Pancreas (tissue), 10 donors: ENCODE measurements around the gene PITPNM1. TPM values are rescaled to one million over a fixed set of nuclear protein-coding genes. Genes with fewer than 3 reads are reported as not detected.

Experiments
- ATAC-seq, 4 donors: fragments of 200-7000 bp; cut with Tn5 transposase; one replicate each; pipeline versions ENCODE4 v1.8.0 to v1.9.1; 2020; ENCODE audit warnings: mild to moderate bottlenecking in 4 of 4, moderate library complexity in 4 of 4
- DNase-seq, 6 donors: peaks; one replicate each; pipeline ENCODE4 v3.0.0-alpha.2; 2020
- FAIRE-seq: peaks from 2 replicates; lab custom pipeline; 2012; peaks lifted over from hg19 to GRCh38; lab: Jason Lieb, UNC
- H3K27ac ChIP-seq, 4 donors: fragments of 200-600 bp; sonication (generic); 1 replicate in 3 of 4; 2 replicates in 1 of 4; pipeline versions ENCODE4 v1.5.0 to v1.8.0; 2020
- H3K27me3 ChIP-seq, 4 donors: fragments of 200-600 bp; one replicate each; pipeline ENCODE4 v1.8.0; 2021
- H3K36me3 ChIP-seq, 3 donors: fragments of 200-600 bp; sonication (generic) in 1 of 3; one replicate each; pipeline versions ENCODE4 v1.5.0 to v1.8.0; 2020 to 2021
- H3K4me1 ChIP-seq, 3 donors: fragments of 200-600 bp; one replicate each; pipeline ENCODE4 v1.8.0; 2021
- H3K4me3 ChIP-seq, 4 donors: fragments of 200-600 bp; sonication (generic) in 2 of 4; one replicate each; pipeline versions ENCODE4 v1.5.0 to v1.8.0; 2020 to 2021
- H3K9me3 ChIP-seq, 4 donors: fragments of 200-600 bp; one replicate each; pipeline ENCODE4 v1.8.0; 2021
- WGBS, 2 donors: extraction: QIAGEN DNeasy Blood & Tissue Kit; methylation state at CpG; one replicate each; pipeline ENCODE4 v1.1.7; 2013; 5-methylcytosine and 5-hydroxymethylcytosine counted together
- intact Hi-C, 3 donors: fragments of 100-400 bp; cut with DNase I; formaldehyde crosslinking; loops; one replicate each; pipeline versions ENCODE4 v1.11.1 to v1.14.2; 2022
- polyA plus RNA-seq, 2 donors: library from polyadenylated mRNA; stranded (reverse); fragments of 200-250 nt; gene quantifications; one replicate each; pipeline ENCODE4 v1.2.3, GENCODE V29; 2013
- total RNA-seq, 6 donors: library from RNA; stranded (reverse); fragmentation: NEBNext Ultra II Directional in 4 of 6; extraction: Animal tissue kit (Norgen Biotek cat#: 25700) in 4 of 6; gene quantifications; one replicate each; pipeline versions ENCODE4 v1.2.1 to v1.2.4, GENCODE V29; 2021 to 2023
- TF ChIP-seq, protein P1 (sequence below), 4 donors: fragments of 200-600 bp; sonication (generic) in 3 of 4; IDR thresholded peaks; one replicate each; pipeline versions ENCODE4 v1.5.0 to v1.8.0; 2021; ENCODE audit warnings: antibody characterized with exemption in 4 of 4
- donor health status: healthy with polysubstance abuse.
- donor health status: DM: no; HTN: no; CAD: no; lungs with moderate emphysema.
- donor health status: DM: no; HTN: no; CAD: no.
- donor health status: control.
- donor health status: control.
- donor health status: Bipolar disorder and iron deficiency.
- donor health status: DM: yes; HTN: yes; CAD: no.
- donor health status: DM: no; HTN: no; CAD: no.
- donor health status: DM: no; HTN: no; CAD: no.
- donor health status: DM: yes; HTN: yes; CAD: no.

The PITPNM1 gene
- total and polyA plus RNA-seq, 8 donors, result 10.2 to 35.7 (median 24.3) TPM

- ATAC-seq, result no peak
- Histone ChIP-seq H3K27me3 (no peaks in the 10 kb centered on the region), H3K36me3 (peaks cover 0 to 12% (median 0%) of the 10 kb centered on the region in 3 donors), H3K4me3 (no peak overlapping the region), H3K9me3 (no peaks in the 10 kb centered on the region), H3K27ac (no peak overlapping the region), H3K4me1 (no peaks in the 10 kb centered on the region)
- TF ChIP-seq, protein P1, sequence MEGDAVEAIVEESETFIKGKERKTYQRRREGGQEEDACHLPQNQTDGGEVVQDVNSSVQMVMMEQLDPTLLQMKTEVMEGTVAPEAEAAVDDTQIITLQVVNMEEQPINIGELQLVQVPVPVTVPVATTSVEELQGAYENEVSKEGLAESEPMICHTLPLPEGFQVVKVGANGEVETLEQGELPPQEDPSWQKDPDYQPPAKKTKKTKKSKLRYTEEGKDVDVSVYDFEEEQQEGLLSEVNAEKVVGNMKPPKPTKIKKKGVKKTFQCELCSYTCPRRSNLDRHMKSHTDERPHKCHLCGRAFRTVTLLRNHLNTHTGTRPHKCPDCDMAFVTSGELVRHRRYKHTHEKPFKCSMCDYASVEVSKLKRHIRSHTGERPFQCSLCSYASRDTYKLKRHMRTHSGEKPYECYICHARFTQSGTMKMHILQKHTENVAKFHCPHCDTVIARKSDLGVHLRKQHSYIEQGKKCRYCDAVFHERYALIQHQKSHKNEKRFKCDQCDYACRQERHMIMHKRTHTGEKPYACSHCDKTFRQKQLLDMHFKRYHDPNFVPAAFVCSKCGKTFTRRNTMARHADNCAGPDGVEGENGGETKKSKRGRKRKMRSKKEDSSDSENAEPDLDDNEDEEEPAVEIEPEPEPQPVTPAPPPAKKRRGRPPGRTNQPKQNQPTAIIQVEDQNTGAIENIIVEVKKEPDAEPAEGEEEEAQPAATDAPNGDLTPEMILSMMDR (IDR thresholded peaks at IDR 0.05), result no peak
- peak in 2 of 6 donors; percentile 41 to 71 for DNase-seq
- intact Hi-C loops, result loop anchor here in 1 of 3 donors (10.0 kb wide), 1 partner anchor 59 kb away; the partner anchor contains the start of gene PTPRCAP
- no peak for FAIRE-seq
- WGBS, 2 donors, result 96 to 97% methylated on average over 64 to 65 of the region's 65 CpGs
These were observed 11.4 kb downstream of the PITPNM1 start for GRCh38 chr11:67493548-67494370.

GRCh38 chr11:67492801-67493547 is 12.2 kb downstream of the PITPNM1 start:
- TF ChIP-seq, protein P1 (IDR thresholded peaks at IDR 0.05), result no peak
- Histone ChIP-seq H3K4me1 (no peaks in the 10 kb centered on the region), H3K4me3 (no peak overlapping the region), H3K9me3 (no peaks in the 10 kb centered on the region), H3K27me3 (no peaks in the 10 kb centered on the region), H3K27ac (no peak overlapping the region), H3K36me3 (peaks cover 0 to 12% (median 0%) of the 10 kb centered on the region in 3 donors)
- FAIRE-seq, result no peak
- WGBS, 2 donors, result 87 to 88% methylated on average over 46 of the region's 46 CpGs
- intact Hi-C loops, result loop anchor here in 1 of 3 donors (10.0 kb wide), 1 partner anchor 58 kb away; the partner anchor contains the start of gene PTPRCAP
- peak in 2 of 6 donors; percentile 47 to 78 for DNase-seq
- no peak for ATAC-seq

DNA sequence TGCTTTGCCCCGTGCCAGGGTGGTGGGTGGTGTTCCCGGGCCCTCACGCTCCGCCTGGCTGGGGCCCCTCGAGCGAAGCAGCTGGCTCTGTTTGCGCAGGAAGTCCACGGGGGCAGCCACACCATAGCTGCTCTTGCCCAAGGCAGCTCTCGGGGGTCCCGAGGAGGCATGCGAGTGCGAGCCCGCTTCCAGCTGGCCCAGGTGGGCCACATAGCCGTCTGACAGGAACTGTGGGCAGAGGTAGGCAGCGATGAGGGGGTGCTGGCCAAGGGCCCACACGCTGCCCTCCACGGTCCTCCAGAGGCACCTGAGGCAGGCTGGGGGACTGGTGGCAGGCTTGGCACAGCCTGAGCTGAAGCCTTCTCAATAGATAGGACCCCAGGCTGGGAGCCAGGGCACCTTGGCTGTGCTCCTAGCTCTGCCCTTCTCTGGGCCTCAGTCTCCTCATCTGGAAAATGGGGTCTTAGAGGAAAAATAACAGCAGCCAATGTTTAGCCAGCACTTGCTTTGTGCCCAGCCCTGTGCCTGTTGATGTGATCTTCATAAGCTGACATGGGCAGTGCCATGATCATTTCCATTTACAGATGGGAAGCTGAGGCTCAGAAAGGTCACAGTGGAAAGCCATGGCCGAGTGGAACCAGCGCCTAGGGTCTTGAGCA is 13.0 kb downstream of the PITPNM1 start:
- H3K4me3 ChIP-seq, result no peak overlapping the region
- peak in 2 of 6 donors; percentile 39 to 67 for DNase-seq
- H3K27ac ChIP-seq, result no peak overlapping the region
- H3K9me3 ChIP-seq, result no peaks in the 10 kb centered on the region
- no peaks in the 10 kb centered on the region for H3K27me3 ChIP-seq
- 88 to 90% methylated on average over 19 of the region's 19 CpGs for WGBS, 2 donors
- peaks cover 0 to 12% (median 0%) of the 10 kb centered on the region in 3 donors for H3K36me3 ChIP-seq
- intact Hi-C loops, result loop anchor here in 1 of 3 donors (10.0 kb wide), 1 partner anchor 57 kb away; the partner anchor contains the start of gene PTPRCAP
- no peak for ATAC-seq
- no peaks in the 10 kb centered on the region for H3K4me1 ChIP-seq
- no peak for FAIRE-seq
- TF ChIP-seq, protein P1 (IDR thresholded peaks at IDR 0.05), result no peak

DNA sequence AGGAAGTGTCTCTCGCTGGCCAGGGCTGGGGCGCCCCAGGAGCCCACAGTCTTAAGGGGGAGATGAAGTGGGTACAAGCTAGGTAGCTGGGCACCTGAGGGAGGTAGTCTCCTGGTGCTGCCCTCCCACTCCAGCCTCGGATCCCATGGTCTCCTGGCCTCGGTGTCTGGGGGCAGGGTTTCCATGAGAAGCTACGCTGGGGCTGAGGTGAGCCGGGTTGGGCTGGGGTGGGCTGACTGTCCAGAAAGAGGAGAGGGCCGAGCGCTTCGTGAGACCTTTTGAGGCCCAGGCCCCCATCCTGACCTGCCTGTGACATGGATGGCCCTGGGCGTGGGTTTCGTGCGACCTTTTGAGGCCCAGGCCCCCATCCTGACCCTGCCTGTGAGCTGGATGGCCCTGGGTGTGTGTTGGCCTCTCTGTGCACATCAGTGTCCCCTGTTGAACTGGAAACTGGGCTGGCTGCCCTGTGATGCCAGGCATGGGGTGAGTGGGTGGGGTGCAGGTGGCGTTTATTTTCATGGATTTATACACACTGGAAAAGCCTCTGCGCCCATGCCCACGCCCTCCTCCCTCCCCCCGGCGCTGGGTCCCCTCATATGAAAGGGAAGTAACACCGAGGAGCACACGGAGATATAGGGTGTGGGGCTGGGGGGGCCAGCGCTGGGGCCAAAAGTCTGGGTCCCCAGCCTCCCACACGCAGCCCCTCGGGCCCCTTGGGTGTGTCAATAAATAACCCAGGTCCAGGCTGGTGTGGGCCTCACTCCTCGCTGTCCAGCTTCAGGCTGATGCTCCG is 13.7 kb downstream of the PITPNM1 start:
- DNase-seq (peak in 2 of 6 donors; percentile 34 to 65), ATAC-seq (peak in 1 of 4 donors; percentile 9), FAIRE-seq (no peak)
- H3K4me1 ChIP-seq, result no peaks in the 10 kb centered on the region
- H3K9me3 ChIP-seq, result no peaks in the 10 kb centered on the region
- no peaks in the 10 kb centered on the region for H3K27me3 ChIP-seq
- no peak overlapping the region for H3K4me3 ChIP-seq
- no peak overlapping the region for H3K27ac ChIP-seq
- peaks cover 0 to 12% (median 0%) of the 10 kb centered on the region in 3 donors for H3K36me3 ChIP-seq
- intact Hi-C loops, result loop anchor here in 1 of 3 donors (10.0 kb wide), 1 partner anchor 57 kb away; the partner anchor contains the start of gene PTPRCAP
- 86 to 89% methylated on average over 24 of the region's 24 CpGs for WGBS, 2 donors
- TF ChIP-seq, protein P1 (IDR thresholded peaks at IDR 0.05), result no peak
